Glutamatergic neuron (in vitro differentiated cells): Measurements from ENCODE around the gene RYR1. TPM values are rescaled to one million over a fixed set of nuclear protein-coding genes. Genes with fewer than 3 reads are reported as not detected.

Source experiments
- DNase-seq: peaks from one replicate; pipeline ENCODE4 v3.0.0; 2022
- H3K27ac Mint-ChIP-seq: one replicate; pipeline ENCODE4 v1.8.0; 2020; ENCODE audit warnings: mild to moderate bottlenecking, mixed read lengths, inconsistent platforms; ENCODE audit not compliant: unreplicated experiment
- H3K27me3 Mint-ChIP-seq: one replicate; pipeline ENCODE4 v1.8.0; 2020; ENCODE audit warnings: mild to moderate bottlenecking, moderate library complexity, mixed read lengths, inconsistent platforms; ENCODE audit not compliant: unreplicated experiment
- H3K36me3 Mint-ChIP-seq: one replicate; pipeline ENCODE4 v1.8.0; 2020; ENCODE audit warnings: mild to moderate bottlenecking, mixed read lengths, inconsistent platforms; ENCODE audit not compliant: unreplicated experiment
- H3K4me1 Mint-ChIP-seq: one replicate; pipeline ENCODE4 v1.8.0; 2020; ENCODE audit warnings: mild to moderate bottlenecking, low read depth, mixed read lengths, inconsistent platforms; ENCODE audit not compliant: unreplicated experiment
- H3K4me3 Mint-ChIP-seq: one replicate; pipeline ENCODE4 v1.8.0; 2020; ENCODE audit warnings: mild to moderate bottlenecking, mixed read lengths, inconsistent platforms; ENCODE audit not compliant: unreplicated experiment
- H3K9me3 Mint-ChIP-seq: one replicate; pipeline ENCODE4 v1.8.0; 2020; ENCODE audit warnings: mild to moderate bottlenecking, moderate library complexity, mixed read lengths, inconsistent platforms; ENCODE audit not compliant: unreplicated experiment
- CTCF ChIP-seq: fragments of 200-600 bp; sonication (generic); IDR thresholded peaks from one replicate; pipeline ENCODE4 v1.5.0; 2021; ENCODE audit not compliant: partially characterized antibody, unreplicated experiment
- total RNA-seq: library from RNA; stranded (reverse); fragmentation: NEBNext Ultra II Directional; extraction: Animal tissue kit (Norgen Biotek cat#: 25700); gene quantifications from one replicate; pipeline ENCODE4 v1.2.1, GENCODE V29; 2021; ENCODE audit not compliant: unreplicated experiment

RYR1 gene
- total RNA-seq, 1 donor from 2014 or later, result 117 TPM

- H3K27ac Mint-ChIP-seq, result no peak overlapping the region
These were observed 85.7 kb downstream of the RYR1 start for GRCh38 chr19:38519168-38519567.

GRCh38 chr19:38519988-38520387 lies 86.5 kb downstream of the RYR1 start:
- no peak for DNase-seq
- Mint-ChIP-seq H3K9me3 (no peaks in the 10 kb centered on the region), H3K27me3 (peaks cover 9% of the 10 kb centered on the region), H3K36me3 (peaks cover 5% of the 10 kb centered on the region), H3K4me1 (no peaks in the 10 kb centered on the region), H3K27ac (no peak overlapping the region), H3K4me3 (no peak overlapping the region)
- no peak for TF ChIP-seq CTCF

More at GRCh38 chr19:38519168-38519567, 85.7 kb downstream of the RYR1 start:
- peaks cover 1% of the 10 kb centered on the region for H3K9me3 Mint-ChIP-seq
- H3K27me3 Mint-ChIP-seq, result peaks cover 7% of the 10 kb centered on the region
- H3K36me3 Mint-ChIP-seq, result no peaks in the 10 kb centered on the region
- DNase-seq, result no peak
- TF ChIP-seq CTCF, result no peak
- no peak overlapping the region for H3K4me3 Mint-ChIP-seq
- H3K4me1 Mint-ChIP-seq, result no peaks in the 10 kb centered on the region

- no peak for TF ChIP-seq CTCF
- Mint-ChIP-seq H3K4me1 (no peaks in the 10 kb centered on the region), H3K36me3 (peaks cover 5% of the 10 kb centered on the region), H3K9me3 (peaks cover under 1% of the 10 kb centered on the region), H3K27ac (no peak overlapping the region), H3K4me3 (no peak overlapping the region), H3K27me3 (peaks cover 2% of the 10 kb centered on the region)
- no peak for DNase-seq
These were observed 89.4 kb downstream of the RYR1 start for GRCh38 chr19:38522915-38523314.

DNA sequence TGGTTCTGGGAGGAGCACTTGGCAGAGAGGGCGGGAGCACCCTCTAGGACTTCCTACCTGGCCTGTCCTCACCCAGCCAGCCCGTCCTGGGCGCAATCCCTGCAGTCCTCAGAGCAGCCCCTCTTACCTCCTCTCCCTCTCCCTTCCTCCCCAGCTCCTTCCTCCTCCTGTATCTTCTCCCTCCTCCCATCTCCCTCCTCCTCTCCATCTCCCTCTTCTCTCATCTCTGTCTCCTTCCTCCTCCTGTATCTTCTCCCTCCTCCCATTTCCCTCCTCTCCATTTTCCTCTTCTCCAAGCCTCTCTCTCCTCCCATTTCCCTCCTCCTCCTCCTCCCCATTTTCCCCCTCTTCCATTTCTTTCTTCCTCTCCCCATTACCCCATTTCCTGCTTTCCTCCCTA lies 89.8 kb downstream of the RYR1 start:
- no peak for DNase-seq
- H3K4me1 Mint-ChIP-seq, result no peaks in the 10 kb centered on the region
- no peak overlapping the region for H3K27ac Mint-ChIP-seq

GRCh38 chr19:38524369-38524768 lies 90.9 kb downstream of the RYR1 start:
- Mint-ChIP-seq H3K4me1 (no peaks in the 10 kb centered on the region), H3K27ac (no peak overlapping the region)
- DNase-seq, result no peak

More for the DNA sequence above, 89.8 kb downstream of the RYR1 start:
- peaks cover 5% of the 10 kb centered on the region for H3K36me3 Mint-ChIP-seq
- H3K4me3 Mint-ChIP-seq, result no peak overlapping the region
- H3K27me3 Mint-ChIP-seq, result peaks cover 2% of the 10 kb centered on the region
- TF ChIP-seq CTCF, result no peak
- peaks cover 4% of the 10 kb centered on the region for H3K9me3 Mint-ChIP-seq

More at GRCh38 chr19:38524369-38524768, 90.9 kb downstream of the RYR1 start:
- TF ChIP-seq CTCF, result no peak
- Mint-ChIP-seq H3K9me3 (peaks cover 4% of the 10 kb centered on the region), H3K36me3 (peaks cover 5% of the 10 kb centered on the region), H3K27me3 (peaks cover 2% of the 10 kb centered on the region), H3K4me3 (no peak overlapping the region)
